OCI-LY1 (cell line): ENCODE results near the gene RTP2.

Experiments used
- H2AFZ ChIP-seq: fragments of 200-600 bp; sonication (generic), shearing (Covaris generic); 2 replicates; pipeline ENCODE4 v1.6.0; 2014; ENCODE audit warnings: antibody characterized with exemption, mild to moderate bottlenecking, low read length
- H3F3A ChIP-seq: fragments of 200-600 bp; sonication (generic), shearing (Covaris generic); 2 replicates; pipeline ENCODE4 v1.6.0; 2014; ENCODE audit warnings: mild to moderate bottlenecking, antibody characterized with exemption, low read length, moderate library complexity; ENCODE audit not compliant: insufficient read depth
- H3K27ac ChIP-seq: fragments of 200-600 bp; sonication (generic); 2 replicates; pipeline ENCODE4 v1.5.1; 2014; ENCODE audit warnings: low read length, mixed run types, mild to moderate bottlenecking, low read depth; ENCODE audit not compliant: poor library complexity, severe bottlenecking
- H3K27me3 ChIP-seq: fragments of 200-600 bp; sonication (generic); 2 replicates; pipeline ENCODE4 v1.6.0; 2014; ENCODE audit warnings: antibody characterized with exemption, mild to moderate bottlenecking, low read length, moderate library complexity; ENCODE audit not compliant: insufficient read depth
- H3K36me3 ChIP-seq: fragments of 200-600 bp; sonication (generic); 2 replicates; pipeline ENCODE4 v1.6.1; 2014; ENCODE audit warnings: mild to moderate bottlenecking, antibody characterized with exemption, low read length, moderate library complexity, mixed read lengths; ENCODE audit not compliant: insufficient read depth
- H3K4me1 ChIP-seq: fragments of 200-600 bp; sonication (generic); 2 replicates; pipeline ENCODE4 v1.5.1; 2014; ENCODE audit warnings: mild to moderate bottlenecking, low read length, moderate library complexity; ENCODE audit not compliant: insufficient read depth, severe bottlenecking
- H3K4me2 ChIP-seq: fragments of 200-600 bp; sonication (generic), shearing (Covaris generic); 2 replicates; pipeline ENCODE4 v1.6.1; 2014; ENCODE audit warnings: low read length
- H3K4me3 ChIP-seq: fragments of 200-600 bp; sonication (generic); 2 replicates; pipeline ENCODE4 v1.5.1; 2014; ENCODE audit warnings: low read length, low read depth, mild to moderate bottlenecking, mixed read lengths; ENCODE audit not compliant: poor library complexity, severe bottlenecking
- H3K79me2 ChIP-seq: fragments of 200-600 bp; shearing (Covaris generic); 2 replicates; pipeline ENCODE4 v1.6.1; 2016; ENCODE audit warnings: mixed run types, low read length, mixed read lengths; ENCODE audit not compliant: insufficient read depth
- H3K9ac ChIP-seq: fragments of 200-600 bp; sonication (generic), shearing (Covaris generic); 2 replicates; pipeline ENCODE4 v1.6.1; 2014; ENCODE audit warnings: mild to moderate bottlenecking, low read length, mixed read lengths
- H3K9me2 ChIP-seq: fragments of 200-600 bp; sonication (generic), shearing (Covaris generic); 2 replicates; pipeline ENCODE4 v1.6.1; 2014; ENCODE audit warnings: low read depth, mild to moderate bottlenecking, low read length, mixed read lengths
- H3K9me3 ChIP-seq: fragments of 200-600 bp; shearing (Covaris generic); 2 replicates; pipeline ENCODE4 v1.6.1; 2014; ENCODE audit warnings: low read length, mixed read lengths
- H4K20me1 ChIP-seq: fragments of 200-600 bp; sonication (generic), shearing (Covaris generic); 2 replicates; pipeline ENCODE4 v1.6.0; 2016; ENCODE audit warnings: mild to moderate bottlenecking, low read length; ENCODE audit not compliant: insufficient read depth
- CTCF ChIP-seq: fragments of 200-600 bp; sonication (generic), shearing (Covaris generic); IDR thresholded peaks from 2 replicates; pipeline ENCODE4 v1.5.1; 2017; ENCODE audit warnings: mild to moderate bottlenecking, antibody characterized with exemption, low read length, moderate library complexity, mixed read lengths
- EZH2 ChIP-seq: fragments of 200-600 bp; sonication (generic), shearing (Covaris generic); IDR thresholded peaks from 2 replicates; pipeline ENCODE4 v1.8.0; 2017; ENCODE audit warnings: borderline replicate concordance, mixed run types, mild to moderate bottlenecking, antibody characterized with exemption, low read length, moderate library complexity, mixed read lengths

The RTP2 gene

GRCh38 chr3:187725653-187726370 lies 23.5 kb upstream of the RTP2 start:
- Histone ChIP-seq H2AFZ (no peak overlapping the region), H3K79me2 (no peaks in the 10 kb centered on the region), H3K9ac (no peak overlapping the region), H3K4me1 (peaks cover 5% of the 10 kb centered on the region), H3F3A (peaks cover 61% of the 10 kb centered on the region), H3K4me3 (no peak overlapping the region), H3K36me3 (peaks cover 99% of the 10 kb centered on the region), H4K20me1 (no peaks in the 10 kb centered on the region), H3K27ac (peak overlapping the region; percentile 43), H3K9me3 (no peaks in the 10 kb centered on the region), H3K4me2 (no peak overlapping the region), H3K27me3 (no peaks in the 10 kb centered on the region), H3K9me2 (no peaks in the 10 kb centered on the region)
- no peak for TF ChIP-seq EZH2
- TF ChIP-seq CTCF = no peak

GRCh38 chr3:187725224-187725623 lies 22.9 kb upstream of the RTP2 start:
- H3F3A ChIP-seq = peaks cover 67% of the 10 kb centered on the region
- no peaks in the 10 kb centered on the region for H3K9me3 ChIP-seq
- H3K9ac ChIP-seq = no peak overlapping the region
- no peaks in the 10 kb centered on the region for H3K27me3 ChIP-seq
- no peaks in the 10 kb centered on the region for H4K20me1 ChIP-seq
- H3K4me2 ChIP-seq = no peak overlapping the region
- H3K36me3 ChIP-seq = peaks cover 99% of the 10 kb centered on the region
- no peak overlapping the region for H3K4me3 ChIP-seq
- H2AFZ ChIP-seq = no peak overlapping the region
- no peaks in the 10 kb centered on the region for H3K9me2 ChIP-seq
- TF ChIP-seq EZH2 (no peak), CTCF (no peak)
- peaks cover 5% of the 10 kb centered on the region for H3K4me1 ChIP-seq
- H3K79me2 ChIP-seq = no peaks in the 10 kb centered on the region
- peak overlapping the region; percentile 43 for H3K27ac ChIP-seq

- TF ChIP-seq CTCF (0 out of 2 replicates have a peak, but pooled peaks have one; percentile 24), EZH2 (no peak)
- no peaks in the 10 kb centered on the region for H3K27me3 ChIP-seq
- no peak overlapping the region for H2AFZ ChIP-seq
- peaks cover 72% of the 10 kb centered on the region for H3K36me3 ChIP-seq
- H3K9me3 ChIP-seq = no peaks in the 10 kb centered on the region
- H3K79me2 ChIP-seq = no peaks in the 10 kb centered on the region
- H3K4me2 ChIP-seq = no peak overlapping the region
- peak overlapping the region; percentile 16 for H3K27ac ChIP-seq
- no peaks in the 10 kb centered on the region for H3K9me2 ChIP-seq
- peaks cover 5% of the 10 kb centered on the region for H3K4me1 ChIP-seq
- H3K4me3 ChIP-seq = no peak overlapping the region
- H4K20me1 ChIP-seq = no peaks in the 10 kb centered on the region
- H3F3A ChIP-seq = peaks cover 59% of the 10 kb centered on the region
- no peak overlapping the region for H3K9ac ChIP-seq
Measured at GRCh38 chr3:187722206-187722612, 19.9 kb upstream of the RTP2 start.
